WTC11 (cell line): ENCODE results near the gene RPL41. TPM values are rescaled to one million over a fixed set of nuclear protein-coding genes. Genes with fewer than 3 reads are reported as not detected.

Experiments
- ATAC-seq: fragments of 200-7000 bp; cut with Tn5 transposase; 2 replicates; pipeline ENCODE4 v1.10.0; 2021; ENCODE audit warnings: mild to moderate bottlenecking, moderate library complexity
- CTCF ChIA-PET: fragments of 300-600 bp; sonication (Branson Sonifier 250); formaldehyde crosslinking; loops from one replicate; lab custom pipeline; 2021; ENCODE audit warnings: antibody characterized with exemption; lab: Charles Lee
- POLR2A ChIA-PET: fragments of 350-600 bp; sonication (Branson Sonifier 250); formaldehyde crosslinking; loops from one replicate; lab custom pipeline; 2021; ENCODE audit warnings: antibody characterized with exemption; lab: Charles Lee
- DNase-seq: peaks from one replicate; pipeline ENCODE4 v3.0.0; 2021; ENCODE audit warnings: low spot score
- H3K27ac Mint-ChIP-seq: 2 replicates; pipeline ENCODE4 v1.8.0; 2021; ENCODE audit warnings: mixed read lengths
- H3K27me3 Mint-ChIP-seq: 2 replicates; pipeline ENCODE4 v1.8.0; 2021; ENCODE audit warnings: low read depth, mild to moderate bottlenecking, moderate library complexity, mixed read lengths
- H3K36me3 Mint-ChIP-seq: 2 replicates; pipeline ENCODE4 v1.8.0; 2021; ENCODE audit warnings: mixed read lengths
- H3K4me1 Mint-ChIP-seq: 2 replicates; pipeline ENCODE4 v1.8.0; 2022; ENCODE audit warnings: mixed read lengths
- H3K4me3 Mint-ChIP-seq: 2 replicates; pipeline ENCODE4 v1.8.0; 2021; ENCODE audit warnings: mild to moderate bottlenecking, moderate library complexity, mixed read lengths
- H3K9me3 Mint-ChIP-seq: 2 replicates; pipeline ENCODE4 v1.8.0; 2021; ENCODE audit warnings: mixed read lengths
- AFF4 ChIP-seq: sonication (generic); formaldehyde crosslinking; IDR thresholded peaks from 2 replicates; pipeline ENCODE4 v1.8.1; 2023; ENCODE audit warnings: mild to moderate bottlenecking, missing genetic modification reagents, borderline replicate concordance
- ARID4B ChIP-seq: sonication (generic); formaldehyde crosslinking; IDR thresholded peaks from 2 replicates; pipeline ENCODE4 v1.8.0; 2023; ENCODE audit warnings: missing genetic modification reagents, mild to moderate bottlenecking, borderline replicate concordance
- ATF1 ChIP-seq: sonication (generic); formaldehyde crosslinking; IDR thresholded peaks from 2 replicates; pipeline ENCODE4 v1.8.1; 2023; ENCODE audit warnings: mild to moderate bottlenecking, moderate library complexity, missing genetic modification reagents
- ATF2 ChIP-seq: sonication (generic); formaldehyde crosslinking; IDR thresholded peaks from 2 replicates; pipeline ENCODE4 v1.8.1; 2022; ENCODE audit warnings: low read depth, missing genetic modification reagents, borderline replicate concordance
- E2F1 ChIP-seq: sonication (generic); formaldehyde crosslinking; IDR thresholded peaks from 2 replicates; pipeline ENCODE4 v1.8.0; 2022; ENCODE audit warnings: mild to moderate bottlenecking, missing genetic modification reagents
- FOXP1 ChIP-seq: sonication (generic); formaldehyde crosslinking; IDR thresholded peaks from 2 replicates; pipeline ENCODE4 v1.8.0; 2022; ENCODE audit warnings: missing genetic modification reagents, mild to moderate bottlenecking, moderate library complexity, borderline replicate concordance
- GABPB1 ChIP-seq: sonication (generic); formaldehyde crosslinking; IDR thresholded peaks from 2 replicates; pipeline ENCODE4 v1.8.1; 2023; ENCODE audit warnings: mild to moderate bottlenecking, missing genetic modification reagents
- NR1H2 ChIP-seq: sonication (generic); formaldehyde crosslinking; IDR thresholded peaks from 2 replicates; pipeline ENCODE4 v1.9.0; 2021; ENCODE audit warnings: mild to moderate bottlenecking, moderate library complexity, missing genetic modification reagents
- PREB ChIP-seq: sonication (generic); formaldehyde crosslinking; IDR thresholded peaks from 2 replicates; pipeline ENCODE4 v1.8.1; 2022; ENCODE audit warnings: mild to moderate bottlenecking, missing genetic modification reagents, moderate library complexity, borderline replicate concordance
- RELA ChIP-seq: sonication (generic); formaldehyde crosslinking; IDR thresholded peaks from 2 replicates; pipeline ENCODE4 v1.8.1; 2022; ENCODE audit warnings: missing genetic modification reagents, mild to moderate bottlenecking, borderline replicate concordance
- SOX15 ChIP-seq: fragments of 250-450 bp; sonication (Bioruptor Pico); IDR thresholded peaks from 2 replicates; pipeline ENCODE4 v1.9.0; 2021; ENCODE audit warnings: mild to moderate bottlenecking
- SP1 ChIP-seq: sonication (generic); formaldehyde crosslinking; conservative IDR thresholded peaks from 2 replicates; pipeline ENCODE4 v1.8.1; 2022; ENCODE audit warnings: missing genetic modification reagents
- TP53 ChIP-seq: sonication (generic); formaldehyde crosslinking; IDR thresholded peaks from 2 replicates; pipeline ENCODE4 v1.8.1; 2023; ENCODE audit warnings: mild to moderate bottlenecking, missing genetic modification reagents
- ZBTB21 ChIP-seq: sonication (generic); formaldehyde crosslinking; IDR thresholded peaks from 2 replicates; pipeline ENCODE4 v1.8.1; 2023; ENCODE audit warnings: mild to moderate bottlenecking, missing genetic modification reagents, borderline replicate concordance
- ZNF138 ChIP-seq: sonication (generic); formaldehyde crosslinking; conservative IDR thresholded peaks from 2 replicates; pipeline ENCODE4 v1.8.1; 2022; ENCODE audit warnings: mild to moderate bottlenecking, moderate library complexity, missing genetic modification reagents
- ZNF423 ChIP-seq: fragments of 250-450 bp; sonication (Bioruptor Pico); IDR thresholded peaks from 2 replicates; pipeline ENCODE4 v2.1.2; 2022; ENCODE audit warnings: mild to moderate bottlenecking, moderate library complexity
- total RNA-seq: library from RNA; stranded (reverse); gene quantifications from 3 replicates; pipeline ENCODE4 v1.2.3, GENCODE V29; 2021
- TF ChIP-seq, protein P1 (sequence below): fragments of 250-450 bp; sonication (Bioruptor Pico); IDR thresholded peaks from 2 replicates; pipeline ENCODE4 v1.8.0; 2021; ENCODE audit warnings: mild to moderate bottlenecking
- TF ChIP-seq, protein P2 (sequence below): sonication (generic); formaldehyde crosslinking; IDR thresholded peaks from 2 replicates; pipeline ENCODE4 v1.8.0; 2022; ENCODE audit warnings: mild to moderate bottlenecking, missing genetic modification reagents

The RPL41 gene
- total RNA-seq, 1 experiment from 2014 or later = 4,004 TPM

GRCh38 chr12:56154818-56155217 lies 38.4 kb downstream of the RPL41 start (continued):
- TF ChIP-seq ATF2 (CRISPR knock-in tag) (no peak), SOX15 (no peak), GABPB1 (CRISPR knock-in tag) (no peak), ARID4B (CRISPR knock-in tag) (no peak), AFF4 (no peak), ZBTB21 (CRISPR knock-in tag) (no peak), ATF1 (no peak), SP1 (CRISPR knock-in tag) (no peak), TP53 (no peak), ZNF423 (CRISPR knock-in tag) (no peak)
- TF ChIP-seq, protein P1, sequence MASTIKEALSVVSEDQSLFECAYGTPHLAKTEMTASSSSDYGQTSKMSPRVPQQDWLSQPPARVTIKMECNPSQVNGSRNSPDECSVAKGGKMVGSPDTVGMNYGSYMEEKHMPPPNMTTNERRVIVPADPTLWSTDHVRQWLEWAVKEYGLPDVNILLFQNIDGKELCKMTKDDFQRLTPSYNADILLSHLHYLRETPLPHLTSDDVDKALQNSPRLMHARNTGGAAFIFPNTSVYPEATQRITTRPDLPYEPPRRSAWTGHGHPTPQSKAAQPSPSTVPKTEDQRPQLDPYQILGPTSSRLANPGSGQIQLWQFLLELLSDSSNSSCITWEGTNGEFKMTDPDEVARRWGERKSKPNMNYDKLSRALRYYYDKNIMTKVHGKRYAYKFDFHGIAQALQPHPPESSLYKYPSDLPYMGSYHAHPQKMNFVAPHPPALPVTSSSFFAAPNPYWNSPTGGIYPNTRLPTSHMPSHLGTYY (CRISPR knock-in tag) = no peak
- TF ChIP-seq, protein P2, sequence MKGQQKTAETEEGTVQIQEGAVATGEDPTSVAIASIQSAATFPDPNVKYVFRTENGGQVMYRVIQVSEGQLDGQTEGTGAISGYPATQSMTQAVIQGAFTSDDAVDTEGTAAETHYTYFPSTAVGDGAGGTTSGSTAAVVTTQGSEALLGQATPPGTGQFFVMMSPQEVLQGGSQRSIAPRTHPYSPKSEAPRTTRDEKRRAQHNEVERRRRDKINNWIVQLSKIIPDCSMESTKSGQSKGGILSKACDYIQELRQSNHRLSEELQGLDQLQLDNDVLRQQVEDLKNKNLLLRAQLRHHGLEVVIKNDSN = no peak

- H3K4me3 Mint-ChIP-seq = peak overlapping the region; percentile 6
- DNase-seq (no peak), ATAC-seq (no peak)
- POLR2A ChIA-PET = no interaction called here
- no peaks in the 10 kb centered on the region for H3K9me3 Mint-ChIP-seq
- H3K27me3 Mint-ChIP-seq = no peaks in the 10 kb centered on the region
- peaks cover 28% of the 10 kb centered on the region for H3K36me3 Mint-ChIP-seq
- CTCF ChIA-PET = interaction anchor here (1.2 to 1.3 kb wide), 2 partner anchors 36 to 160 kb away, joined by 3 read pairs; partner anchors contain the start of gene CNPY2
- H3K27ac Mint-ChIP-seq = peak overlapping the region; percentile 55
- peaks cover 35% of the 10 kb centered on the region for H3K4me1 Mint-ChIP-seq
- TF ChIP-seq TP53 = no peak
- no peak for TF ChIP-seq E2F1 (CRISPR knock-in tag)
- no peak for TF ChIP-seq SP1 (CRISPR knock-in tag)
- no peak for TF ChIP-seq NR1H2 (CRISPR knock-in tag)
- TF ChIP-seq ZNF138 (CRISPR knock-in tag) = no peak
- TF ChIP-seq FOXP1 (CRISPR knock-in tag) = no peak
- TF ChIP-seq, protein P1 (CRISPR knock-in tag) = no peak
- TF ChIP-seq PREB (CRISPR knock-in tag) = no peak
- TF ChIP-seq ZNF423 (CRISPR knock-in tag) = no peak
- TF ChIP-seq RELA (CRISPR knock-in tag) = no peak
These were observed 38.9 kb downstream of the RPL41 start for GRCh38 chr12:56155256-56155845.
